ENCODE measurements around the gene MLANA. TPM values are rescaled to one million over a fixed set of nuclear protein-coding genes. Genes with fewer than 3 reads are reported as not detected.

Gene MLANA
- polyA plus RNA-seq, 1 donor from 2014 or later, result not detected

- Histone ChIP-seq H3K36me3 (ENCODE audit: insufficient read depth, low read length) (no peaks in the 10 kb centered on the region), H2AFZ (ENCODE audit: low read depth, low read length) (no peak overlapping the region), H4K20me1 (ENCODE audit: insufficient read depth) (no peaks in the 10 kb centered on the region), H3K27me3 (ENCODE audit: insufficient read depth, low read depth, low read length) (no peaks in the 10 kb centered on the region), H3K27ac (ENCODE audit: low read length) (no peak overlapping the region), H3K9me2 (ENCODE audit: insufficient read depth, low read length) (no peaks in the 10 kb centered on the region), H3K79me2 (replicated peaks; ENCODE audit: insufficient read depth, low read length) (no peaks in the 10 kb centered on the region), H3F3A (ENCODE audit: insufficient read depth, low read length, poor library complexity, severe bottlenecking) (no peaks in the 10 kb centered on the region), H3K4me3 (ENCODE audit: low read length) (no peak overlapping the region), H3K9me3 (ENCODE audit: low read length) (no peaks in the 10 kb centered on the region), H3K4me2 (ENCODE audit: low read length) (no peak overlapping the region), H3K9ac (ENCODE audit: low read length) (no peak overlapping the region)
- TF ChIP-seq REST (IDR thresholded peaks at IDR 0.05; ENCODE audit: borderline replicate concordance), result no peak
These were observed 58.5 kb downstream of the MLANA start for GRCh38 chr9:5949103-5949699.

GRCh38 chr9:5950261-5950660, 59.6 kb downstream of the MLANA start:
- H3K9ac ChIP-seq (ENCODE audit: low read length), result no peak overlapping the region
- no peak overlapping the region for H2AFZ ChIP-seq (ENCODE audit: low read depth, low read length)
- no peaks in the 10 kb centered on the region for H4K20me1 ChIP-seq (ENCODE audit: insufficient read depth)
- H3K27me3 ChIP-seq (ENCODE audit: insufficient read depth, low read depth, low read length), result no peaks in the 10 kb centered on the region
- no peak overlapping the region for H3K4me3 ChIP-seq (ENCODE audit: low read length)
- no peaks in the 10 kb centered on the region for H3K9me3 ChIP-seq (ENCODE audit: low read length)
- no peaks in the 10 kb centered on the region for H3K79me2 ChIP-seq (replicated peaks; ENCODE audit: insufficient read depth, low read length)
- no peak overlapping the region for H3K27ac ChIP-seq (ENCODE audit: low read length)
- no peaks in the 10 kb centered on the region for H3F3A ChIP-seq (ENCODE audit: insufficient read depth, low read length, poor library complexity, severe bottlenecking)
- no peaks in the 10 kb centered on the region for H3K9me2 ChIP-seq (ENCODE audit: insufficient read depth, low read length)
- no peaks in the 10 kb centered on the region for H3K36me3 ChIP-seq (ENCODE audit: insufficient read depth, low read length)
- no peak overlapping the region for H3K4me2 ChIP-seq (ENCODE audit: low read length)
- TF ChIP-seq TAF1 (IDR thresholded peaks at IDR 0.05; ENCODE audit: low read depth), result no peak
- no peak for TF ChIP-seq REST (IDR thresholded peaks at IDR 0.05; ENCODE audit: borderline replicate concordance)
- no peak for TF ChIP-seq EZH2 (IDR thresholded peaks at IDR 0.05; ENCODE audit: borderline replicate concordance, insufficient read depth, low read length, poor library complexity, severe bottlenecking)
- no peak for TF ChIP-seq EP300 (conservative IDR thresholded peaks at IDR 0.05; ENCODE audit: poor library complexity, severe bottlenecking)
- TF ChIP-seq MXI1 (conservative IDR thresholded peaks at IDR 0.05; ENCODE audit: poor library complexity, severe bottlenecking), result no peak
- no peak for TF ChIP-seq POLR2AphosphoS5 (IDR thresholded peaks at IDR 0.05)
- TF ChIP-seq RAD21 (conservative IDR thresholded peaks at IDR 0.05), result no peak
- TF ChIP-seq CTCF (IDR thresholded peaks at IDR 0.05; ENCODE audit: poor library complexity, severe bottlenecking), result no peak
- no peak for TF ChIP-seq SMC3 (conservative IDR thresholded peaks at IDR 0.05; ENCODE audit: poor library complexity)
